CD4-positive, alpha-beta memory T cell (primary cell): ENCODE measurements around the gene CTBP2. TPM values are rescaled to one million over a fixed set of nuclear protein-coding genes. Genes with fewer than 3 reads are reported as not detected.
"Not testable (repeated sequence)": the region's sequence is repeated elsewhere in the genome, so short reads cannot be mapped to it uniquely, and the experiment has no call there.

ENCODE experiments used
- CTCF ChIA-PET: fragments of 350-600 bp; sonication (Branson Sonifier 250); formaldehyde crosslinking; loops from one replicate; lab custom pipeline; 2021; ENCODE audit warnings: inconsistent platforms; ENCODE audit not compliant: partially characterized antibody; lab: Charles Lee
- POLR2A ChIA-PET: fragments of 350-600 bp; sonication (Branson Sonifier 250); formaldehyde crosslinking; loops from one replicate; lab custom pipeline; 2021; ENCODE audit not compliant: partially characterized antibody; lab: Charles Lee
- DNase-seq, 5 donors: peaks; one replicate each; pipeline versions ENCODE4 v3.0.0 to v3.0.0-alpha.2; 2020 to 2022; ENCODE audit warnings: mixed read lengths in 1 of 5
- H3K27ac ChIP-seq: one replicate; pipeline ENCODE4 v1.7.0; 2013; ENCODE audit warnings: low read depth, low read length
- H3K27me3 ChIP-seq: 2 replicates; pipeline ENCODE4 v1.7.0; 2013; ENCODE audit warnings: mild to moderate bottlenecking, low read length, moderate library complexity; ENCODE audit not compliant: insufficient read depth
- H3K36me3 ChIP-seq: 2 replicates; pipeline ENCODE4 v1.7.0; 2013; ENCODE audit warnings: mild to moderate bottlenecking, low read length, moderate library complexity; ENCODE audit not compliant: insufficient read depth
- H3K4me1 ChIP-seq: 2 replicates; pipeline ENCODE4 v1.7.0; 2013; ENCODE audit warnings: mild to moderate bottlenecking, low read length, moderate library complexity; ENCODE audit not compliant: insufficient read depth
- H3K4me3 ChIP-seq, 2 donors: one replicate each; pipeline ENCODE4 v1.7.0; 2013; ENCODE audit warnings: low read length in 2 of 2, mild to moderate bottlenecking in 1 of 2
- H3K9me3 ChIP-seq, 2 donors: one replicate each; pipeline ENCODE4 v1.7.0; 2013; ENCODE audit warnings: low read length in 2 of 2, control low read depth in 1 of 2; ENCODE audit not compliant: control insufficient read depth in 1 of 2
- H3K27ac Mint-ChIP-seq, 7 donors: one replicate each; pipeline ENCODE4 v1.8.0; 2020 to 2021; ENCODE audit warnings: mixed read lengths in 7 of 7, mild to moderate bottlenecking in 6 of 7, inconsistent platforms in 3 of 7, moderate library complexity in 3 of 7
- H3K27me3 Mint-ChIP-seq, 2 donors: one replicate each; pipeline ENCODE4 v1.8.0; 2020 to 2021; ENCODE audit warnings: mixed read lengths in 2 of 2
- H3K36me3 Mint-ChIP-seq, 2 donors: one replicate each; pipeline ENCODE4 v1.8.0; 2020 to 2021; ENCODE audit warnings: mixed read lengths in 2 of 2, inconsistent platforms in 1 of 2, mild to moderate bottlenecking in 1 of 2
- H3K4me1 Mint-ChIP-seq, 4 donors: one replicate each; pipeline ENCODE4 v1.8.0; 2020 to 2021; ENCODE audit warnings: mixed read lengths in 4 of 4, mild to moderate bottlenecking in 1 of 4
- H3K4me3 Mint-ChIP-seq, 8 donors: one replicate each; pipeline ENCODE4 v1.8.0; 2020 to 2021; ENCODE audit warnings: mixed read lengths in 8 of 8, mild to moderate bottlenecking in 7 of 8, moderate library complexity in 6 of 8, inconsistent platforms in 3 of 8
- H3K9me3 Mint-ChIP-seq, 8 donors: one replicate each; pipeline ENCODE4 v1.8.0; 2020 to 2021; ENCODE audit warnings: mixed read lengths in 8 of 8, mild to moderate bottlenecking in 5 of 8, inconsistent platforms in 3 of 8, moderate library complexity in 1 of 8
- intact Hi-C: fragments of 100-400 bp; cut with micrococcal nuclease; formaldehyde crosslinking; loops from one replicate; pipeline ENCODE4 v1.15.1; 2023
- polyA plus RNA-seq, 2 donors: library from polyadenylated mRNA; unstranded; fragments of 300-500 nt; fragmentation: Illumina TruSeq; gene quantifications; one replicate each; pipeline ENCODE4 v1.2.3, GENCODE V29; 2021
- total RNA-seq, 2 experiments: library from RNA; stranded (reverse); gene quantifications; one replicate each; pipeline ENCODE4 v1.2.3, GENCODE V29; 2021

Gene CTBP2
- total and polyA plus RNA-seq, 4 experiments from 2014 or later, result 0.16 to 0.97 (median 0.61) TPM; not detected in 1

DNA sequence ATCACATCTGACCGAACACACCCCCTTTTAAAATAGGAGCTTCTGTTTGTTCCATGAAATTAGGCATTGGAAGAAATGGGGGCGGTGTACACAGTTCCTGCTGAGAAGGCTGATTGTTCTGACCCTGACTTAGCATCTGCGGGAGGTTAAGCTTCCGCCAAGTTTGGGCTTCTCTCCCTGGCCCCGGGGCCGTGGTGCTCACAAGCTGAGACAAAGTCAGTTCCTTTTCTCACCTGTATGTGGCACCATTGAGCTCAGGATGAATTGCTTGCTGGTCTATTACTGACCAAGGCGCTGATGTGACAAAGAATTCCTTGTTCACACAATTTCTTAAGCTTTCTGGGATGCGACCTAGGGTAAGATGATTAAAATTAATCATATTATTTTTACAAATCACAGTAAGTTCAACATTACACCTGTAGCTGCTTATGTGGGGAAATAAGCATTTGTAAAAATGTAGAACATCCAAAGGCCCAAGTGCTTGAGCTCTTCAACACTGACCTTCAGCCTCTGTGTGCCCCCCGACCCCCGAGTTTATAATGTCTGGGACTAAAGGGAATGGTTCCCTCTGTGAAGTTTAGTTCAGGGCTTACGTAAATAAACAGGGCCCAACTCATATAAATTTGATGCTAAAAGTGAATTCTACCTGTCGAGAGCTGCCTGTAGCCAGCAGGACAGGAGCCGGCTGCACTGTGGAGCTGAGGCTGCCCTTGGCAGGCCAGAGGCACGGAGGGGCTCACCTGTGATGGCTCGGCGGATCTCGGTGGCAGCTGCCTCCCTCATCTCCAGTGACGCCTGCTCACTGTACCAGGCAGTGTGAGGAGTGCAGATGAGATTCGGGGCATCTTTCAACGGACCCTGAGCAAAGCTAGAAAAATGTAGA lies 167.7 kb downstream of the CTBP2 start:
- ChIA-PET POLR2A (no interaction called here), CTCF (interaction anchor here (0.8 to 1.4 kb wide), 10 partner anchors 9 to 55 kb away, joined by 3 to 7 read pairs (median 4); no protein-coding TSS in a partner anchor)
- H3K27me3 ChIP-seq, result no peaks in the 10 kb centered on the region
- Mint-ChIP-seq H3K4me3 (no peak overlapping the region), H3K4me1 (peaks cover 0 to 4% (median under 1%) of the 10 kb centered on the region in 4 donors), H3K27me3 (no peaks in the 10 kb centered on the region), H3K27ac (no peak overlapping the region), H3K36me3 (peaks cover 17 to 23% of the 10 kb centered on the region in 2 donors), H3K9me3 (no peaks in the 10 kb centered on the region)
- H3K4me3 ChIP-seq, result no peak overlapping the region
- H3K27ac ChIP-seq, result no peak overlapping the region
- DNase-seq, result peak in 1 of 5 donors; percentile 14
- no peaks in the 10 kb centered on the region for H3K4me1 ChIP-seq
- no peaks in the 10 kb centered on the region for H3K36me3 ChIP-seq
- H3K9me3 ChIP-seq, result no peaks in the 10 kb centered on the region
- intact Hi-C loops, result no loop called here

DNA sequence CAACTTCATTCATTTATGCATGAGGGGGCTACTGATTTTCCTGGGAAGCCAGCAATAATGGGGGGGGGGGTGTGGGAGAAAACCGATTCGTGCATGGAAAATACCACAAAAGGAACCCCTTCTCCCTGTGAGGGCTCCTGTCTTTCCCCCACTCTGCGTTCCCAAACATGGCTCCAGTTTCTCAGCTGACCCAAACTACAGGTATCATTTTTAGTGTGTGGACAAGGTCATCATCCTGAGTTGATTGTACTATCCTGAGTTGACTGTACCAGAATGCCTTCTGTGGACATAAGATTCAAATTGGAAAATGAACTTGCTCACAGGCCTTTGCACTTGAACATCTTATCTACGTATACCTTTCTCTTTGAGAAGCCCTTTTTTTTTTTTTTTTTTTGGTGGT lies 168.5 kb downstream of the CTBP2 start:
- H3K4me1 ChIP-seq, result no peaks in the 10 kb centered on the region
- H3K9me3 Mint-ChIP-seq, result no peaks in the 10 kb centered on the region
- H3K36me3 ChIP-seq, result no peaks in the 10 kb centered on the region
- intact Hi-C loops, result no loop called here
- no peaks in the 10 kb centered on the region for H3K27me3 Mint-ChIP-seq
- H3K4me1 Mint-ChIP-seq, result peaks cover 0 to 4% (median under 1%) of the 10 kb centered on the region in 4 donors
- no peak for DNase-seq
- no peak overlapping the region for H3K27ac Mint-ChIP-seq
- H3K4me3 ChIP-seq, result no peak overlapping the region
- no peaks in the 10 kb centered on the region for H3K9me3 ChIP-seq
- no peak overlapping the region for H3K4me3 Mint-ChIP-seq
- H3K36me3 Mint-ChIP-seq, result peaks cover 22 to 28% of the 10 kb centered on the region in 2 donors
- ChIA-PET CTCF (interaction anchor here (0.6 to 3.0 kb wide), 8 partner anchors 8 to 945 kb away, joined by 3 to 8 read pairs (median 4); no protein-coding TSS in a partner anchor), POLR2A (no interaction called here)
- H3K27me3 ChIP-seq, result no peaks in the 10 kb centered on the region
- no peak overlapping the region for H3K27ac ChIP-seq

DNA sequence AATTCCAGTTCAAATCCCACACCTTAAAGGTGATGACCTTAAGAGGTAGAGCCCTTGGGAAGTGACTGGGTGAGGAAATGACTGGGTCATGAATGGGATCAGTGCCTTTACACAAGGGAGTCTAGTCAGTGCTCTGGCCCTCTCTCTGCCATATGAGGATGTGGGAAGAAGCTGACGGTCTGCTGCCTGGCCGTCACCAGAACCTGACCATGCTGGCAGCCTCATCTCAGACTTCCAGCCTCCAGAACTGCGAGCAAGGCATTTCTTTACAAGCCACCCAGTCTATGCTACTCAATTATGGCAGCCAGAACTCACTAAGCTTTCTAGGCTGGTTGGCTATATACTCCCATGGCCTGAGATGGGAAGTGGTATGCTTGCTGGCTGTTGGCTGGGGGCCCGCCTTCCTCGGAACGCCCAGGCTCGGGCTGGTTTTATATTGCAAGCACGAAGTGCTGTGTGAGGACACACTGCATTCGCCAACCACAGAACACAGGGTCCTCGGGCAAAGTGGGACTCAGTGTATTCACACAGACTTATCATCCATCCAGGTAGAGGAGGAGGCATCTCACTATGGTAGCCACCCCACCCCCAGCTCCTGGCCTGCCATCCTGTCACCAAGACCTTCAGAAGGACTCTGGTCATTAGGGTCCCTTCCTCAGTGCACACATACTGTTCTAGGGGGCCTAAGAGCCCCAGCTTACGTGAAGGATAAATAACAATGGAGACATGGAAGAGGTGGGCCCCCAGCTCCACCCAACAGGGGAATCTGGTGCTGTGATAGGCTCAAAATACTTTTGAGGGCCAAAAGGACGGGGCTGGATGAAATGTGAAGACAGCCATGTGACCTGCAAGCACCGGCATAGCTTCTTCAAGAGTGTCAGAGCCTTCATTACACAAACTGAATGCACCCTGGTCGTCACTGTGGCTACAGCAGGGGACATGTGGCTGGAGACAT lies 169.4 kb downstream of the CTBP2 start:
- no peaks in the 10 kb centered on the region for H3K27me3 Mint-ChIP-seq
- H3K9me3 Mint-ChIP-seq, result no peaks in the 10 kb centered on the region
- H3K4me3 ChIP-seq, result no peak overlapping the region
- H3K9me3 ChIP-seq, result no peaks in the 10 kb centered on the region
- H3K27ac ChIP-seq, result no peak overlapping the region
- intact Hi-C loops, result no loop called here
- H3K27ac Mint-ChIP-seq, result no peak overlapping the region
- H3K36me3 ChIP-seq, result no peaks in the 10 kb centered on the region
- peaks cover 28 to 33% of the 10 kb centered on the region in 2 donors for H3K36me3 Mint-ChIP-seq
- no peaks in the 10 kb centered on the region for H3K4me1 ChIP-seq
- POLR2A ChIA-PET, result no interaction called here
- no peak overlapping the region for H3K4me3 Mint-ChIP-seq
- no peaks in the 10 kb centered on the region for H3K27me3 ChIP-seq
- DNase-seq, result no peak
- H3K4me1 Mint-ChIP-seq, result peaks cover 0 to 4% (median under 1%) of the 10 kb centered on the region in 4 donors
- CTCF ChIA-PET, result interaction anchor here (0.6 to 3.0 kb wide), 2 partner anchors 13 to 946 kb away, joined by 4 to 8 read pairs; no protein-coding TSS in a partner anchor

DNA sequence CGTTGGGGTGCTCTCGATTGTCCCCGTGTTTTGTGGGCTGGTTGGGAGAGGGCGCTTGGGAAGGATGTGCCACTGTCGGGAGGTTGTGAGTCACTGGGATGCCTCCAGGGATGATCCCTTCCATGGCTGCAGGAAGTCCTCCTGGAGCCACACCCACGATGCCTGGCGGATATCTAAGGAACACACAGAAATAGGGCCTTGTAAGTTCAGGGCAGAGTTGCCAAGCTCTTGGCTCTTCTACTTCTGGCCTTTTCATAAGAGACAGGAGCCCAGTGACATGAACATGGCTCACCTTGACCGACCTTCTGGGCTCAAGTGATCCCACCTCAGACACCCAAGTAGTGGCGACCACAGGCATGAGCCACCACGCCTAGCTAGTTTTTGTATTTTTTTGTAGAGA lies 170.8 kb downstream of the CTBP2 start:
- Mint-ChIP-seq H3K27me3 (no peaks in the 10 kb centered on the region), H3K4me1 (peaks cover 0 to 4% (median under 1%) of the 10 kb centered on the region in 4 donors), H3K4me3 (no peak overlapping the region), H3K36me3 (peaks cover 40 to 45% of the 10 kb centered on the region in 2 donors), H3K9me3 (no peaks in the 10 kb centered on the region), H3K27ac (no peak overlapping the region)
- H3K9me3 ChIP-seq, result no peaks in the 10 kb centered on the region
- H3K4me3 ChIP-seq, result no peak overlapping the region
- POLR2A ChIA-PET, result no interaction called here
- intact Hi-C loops, result no loop called here
- DNase-seq, result no peak
- H3K27ac ChIP-seq, result no peak overlapping the region
- H3K27me3 ChIP-seq, result no peaks in the 10 kb centered on the region
- H3K36me3 ChIP-seq, result peaks cover 6% of the 10 kb centered on the region
- CTCF ChIA-PET, result interaction anchor here (1.3 to 3.0 kb wide), 2 partner anchors 9 to 11 kb away, joined by 5 to 8 read pairs; no protein-coding TSS in a partner anchor
- no peaks in the 10 kb centered on the region for H3K4me1 ChIP-seq

DNA sequence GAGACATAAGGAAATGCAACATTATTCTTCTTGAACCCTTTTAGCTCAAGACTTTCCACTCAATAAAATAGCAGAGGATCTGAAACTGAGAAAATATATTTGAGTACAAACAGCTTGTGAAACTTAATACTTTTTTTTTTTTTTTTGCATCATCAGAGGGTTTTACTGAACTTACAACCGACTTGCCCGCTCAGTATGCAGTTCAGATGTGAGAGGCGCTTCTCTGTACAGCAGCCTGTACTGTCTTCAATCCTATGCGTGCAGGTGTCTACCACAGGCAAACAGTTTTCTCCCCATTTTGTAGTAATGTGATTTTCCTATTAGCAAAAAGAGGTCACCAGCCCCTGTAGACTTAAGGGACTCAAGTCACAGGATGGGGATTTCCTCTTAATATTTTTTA lies 171.6 kb downstream of the CTBP2 start:
- H3K27me3 Mint-ChIP-seq, DNase-seq, H3K27ac ChIP-seq, H3K4me1 ChIP-seq, POLR2A ChIA-PET, H3K9me3 Mint-ChIP-seq, H3K4me3 Mint-ChIP-seq, H3K4me1 Mint-ChIP-seq, H3K27me3 ChIP-seq, intact Hi-C loops, H3K4me3 ChIP-seq, H3K9me3 ChIP-seq: not testable (repeated sequence)
- Mint-ChIP-seq H3K36me3 (peaks cover 46 to 51% of the 10 kb centered on the region in 2 donors), H3K27ac (peak overlapping the region in 2 of 7 donors; percentile 18 to 26)
- CTCF ChIA-PET, result interaction anchor here (0.7 kb wide), 1 partner anchor 49 kb away, joined by 3 read pairs; no protein-coding TSS in a partner anchor
- peaks cover 13% of the 10 kb centered on the region for H3K36me3 ChIP-seq

DNA sequence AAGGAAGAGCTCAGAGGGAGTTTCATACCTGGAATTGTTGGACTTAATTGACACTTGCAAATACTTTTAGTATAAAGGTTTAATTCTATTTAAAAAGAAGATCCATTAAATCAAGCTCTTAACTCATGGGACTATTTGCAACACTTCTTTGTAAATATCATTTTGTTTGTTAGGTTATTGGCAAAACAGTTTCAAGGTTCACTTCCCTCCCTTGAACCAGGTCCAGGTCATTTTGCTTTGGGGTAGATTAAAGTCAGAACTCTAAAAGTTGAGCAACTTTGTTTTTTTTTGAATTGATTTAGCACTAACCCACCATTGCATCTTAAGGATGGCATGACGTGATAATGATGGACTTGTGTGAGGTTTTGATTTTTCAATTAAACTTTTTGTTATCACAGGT lies 172.6 kb downstream of the CTBP2 start:
- Histone ChIP-seq H3K27ac (no peak overlapping the region), H3K4me3 (no peak overlapping the region), H3K9me3 (no peaks in the 10 kb centered on the region), H3K36me3 (peaks cover 23% of the 10 kb centered on the region), H3K27me3 (no peaks in the 10 kb centered on the region), H3K4me1 (no peaks in the 10 kb centered on the region)
- Mint-ChIP-seq H3K4me1 (peaks cover 0 to 4% (median 0%) of the 10 kb centered on the region in 4 donors), H3K27ac (peak overlapping the region in 2 of 7 donors; percentile 33 to 59), H3K36me3 (peaks cover 56 to 61% of the 10 kb centered on the region in 2 donors), H3K4me3 (no peak overlapping the region), H3K27me3 (no peaks in the 10 kb centered on the region), H3K9me3 (no peaks in the 10 kb centered on the region)
- no peak for DNase-seq
- ChIA-PET CTCF (no interaction called here), POLR2A (no interaction called here)
- intact Hi-C loops, result no loop called here
